Large intestine (tissue), 3 donors: ENCODE measurements around the gene DHX58. TPM values are rescaled to one million over a fixed set of nuclear protein-coding genes. Genes with fewer than 3 reads are reported as not detected.

Experiments used
- DNase-seq, 2 donors: peaks; one replicate each; pipeline versions ENCODE4 v3.0.0 to v3.0.0-alpha.2; 2013
- H3K27ac ChIP-seq: one replicate; pipeline ENCODE4 v1.5.1; 2013; ENCODE audit warnings: low read length
- H3K27me3 ChIP-seq: 2 replicates; pipeline ENCODE4 v1.6.1; 2013; ENCODE audit warnings: low read length; ENCODE audit not compliant: control insufficient read depth, insufficient read depth
- H3K36me3 ChIP-seq: 2 replicates; pipeline ENCODE4 v1.6.1; 2013; ENCODE audit warnings: low read length; ENCODE audit not compliant: control insufficient read depth, insufficient read depth
- H3K4me1 ChIP-seq: one replicate; pipeline ENCODE4 v1.6.1; 2013; ENCODE audit warnings: low read length; ENCODE audit not compliant: control insufficient read depth, insufficient read depth
- H3K4me3 ChIP-seq: one replicate; pipeline ENCODE4 v1.5.1; 2013; ENCODE audit warnings: low read length
- H3K9me3 ChIP-seq: one replicate; pipeline ENCODE4 v1.6.1; 2013; ENCODE audit warnings: mild to moderate bottlenecking, low read depth, low read length, moderate library complexity; ENCODE audit not compliant: control insufficient read depth
- WGBS: methylation state at CpG from one replicate; pipeline ENCODE4 v1.1.5; 2013; ENCODE audit warnings: low lambda C conversion rate; ENCODE audit not compliant: insufficient coverage; 5-methylcytosine and 5-hydroxymethylcytosine counted together
- polyA plus RNA-seq: library from polyadenylated mRNA; unstranded; fragments of 120-200 nt; gene quantifications from one replicate; pipeline ENCODE4 v1.2.1, GENCODE V29; 2013

The DHX58 gene
- polyA plus RNA-seq, 1 donor: 11.8 TPM

DNA sequence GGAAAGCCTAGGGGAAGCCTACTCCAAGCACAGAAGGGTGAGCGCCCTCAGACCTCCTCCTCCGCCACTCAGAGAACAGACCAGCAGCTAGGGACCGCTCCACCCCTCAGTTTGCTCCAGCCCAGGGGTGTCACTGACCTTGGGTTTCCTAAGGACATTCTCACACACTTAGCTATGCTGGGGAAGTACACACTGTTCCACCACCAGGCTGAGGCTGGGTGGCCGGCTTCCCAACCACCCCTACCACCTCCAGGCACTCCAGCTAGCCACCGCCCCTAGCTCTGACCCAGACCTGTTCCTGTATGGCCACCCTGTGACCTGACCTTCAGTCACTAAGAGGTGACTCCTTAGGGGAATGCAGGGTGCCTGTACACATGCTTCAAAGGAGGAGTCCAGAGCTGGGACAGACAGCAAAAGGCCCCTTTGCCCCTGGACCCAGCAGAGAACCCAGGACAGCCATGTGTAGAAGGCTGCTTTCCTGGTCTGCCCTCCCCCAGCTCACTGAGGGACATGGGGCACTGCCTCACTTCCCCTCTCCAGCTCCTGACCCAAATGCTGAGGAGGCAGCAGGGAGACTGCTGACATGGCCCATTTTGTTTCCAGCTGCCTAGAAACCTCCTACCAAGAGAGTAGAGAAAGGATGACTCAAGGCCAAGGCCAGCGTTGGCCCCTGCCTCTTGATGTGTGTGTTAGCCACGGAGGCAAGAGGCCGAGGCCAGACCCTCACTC lies 16.8 kb upstream of the DHX58 start:
- no peak overlapping the region for H3K27ac ChIP-seq
- H3K4me3 ChIP-seq: no peak overlapping the region
- DNase-seq: no peak
- WGBS: no CpG with 5 or more reads among the region's 8 CpGs
- peaks cover 66% of the 10 kb centered on the region for H3K36me3 ChIP-seq
- H3K9me3 ChIP-seq: no peaks in the 10 kb centered on the region
- H3K4me1 ChIP-seq: peaks cover 21% of the 10 kb centered on the region
- no peaks in the 10 kb centered on the region for H3K27me3 ChIP-seq

DNA sequence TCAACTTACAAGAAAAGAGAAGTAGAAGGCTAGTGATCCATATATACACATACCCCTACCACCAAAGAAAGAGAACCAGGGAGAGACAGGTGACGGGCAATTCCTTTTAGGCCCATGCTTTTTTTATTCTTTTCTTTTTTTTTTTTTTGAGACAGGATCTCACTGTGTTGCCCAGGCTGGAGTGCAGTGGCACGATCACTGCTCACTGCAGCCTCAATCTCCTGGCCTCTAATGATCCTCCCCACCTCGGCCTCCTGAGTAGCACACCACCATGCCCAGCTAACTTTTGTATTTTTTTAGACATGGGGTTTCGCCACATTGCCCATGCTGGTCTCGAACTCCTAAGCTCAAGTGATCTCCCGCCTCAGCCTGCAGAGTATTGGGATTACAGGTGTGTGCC lies 14.9 kb upstream of the DHX58 start:
- no peaks in the 10 kb centered on the region for H3K9me3 ChIP-seq
- H3K36me3 ChIP-seq: peaks cover 63% of the 10 kb centered on the region
- H3K27ac ChIP-seq: no peak overlapping the region
- WGBS: no CpG with 5 or more reads among the region's 6 CpGs
- H3K4me1 ChIP-seq: peaks cover 9% of the 10 kb centered on the region
- DNase-seq: no peak
- H3K27me3 ChIP-seq: no peaks in the 10 kb centered on the region
- H3K4me3 ChIP-seq: no peak overlapping the region

DNA sequence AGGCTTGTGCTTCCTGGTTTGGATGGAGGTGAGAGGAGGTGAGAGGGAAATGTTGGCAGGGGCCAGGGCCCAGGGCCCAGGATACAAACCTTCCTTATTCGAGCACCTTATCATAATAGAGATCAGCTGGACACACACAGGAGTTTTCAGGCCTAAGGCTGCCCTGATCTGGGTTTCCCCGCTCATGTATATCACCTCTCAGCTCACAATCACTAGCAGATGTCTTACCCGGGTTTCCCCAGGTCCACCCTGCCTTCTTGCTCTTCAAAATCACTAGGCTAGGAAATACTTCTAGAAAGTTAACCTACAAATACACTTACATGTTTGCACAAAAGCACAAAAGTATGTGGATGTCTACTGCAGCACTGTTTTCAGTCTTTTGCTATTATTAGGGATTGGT lies 14.3 kb upstream of the DHX58 start:
- no peak overlapping the region for H3K27ac ChIP-seq
- no CpG with 5 or more reads among the region's 3 CpGs for WGBS

DNA sequence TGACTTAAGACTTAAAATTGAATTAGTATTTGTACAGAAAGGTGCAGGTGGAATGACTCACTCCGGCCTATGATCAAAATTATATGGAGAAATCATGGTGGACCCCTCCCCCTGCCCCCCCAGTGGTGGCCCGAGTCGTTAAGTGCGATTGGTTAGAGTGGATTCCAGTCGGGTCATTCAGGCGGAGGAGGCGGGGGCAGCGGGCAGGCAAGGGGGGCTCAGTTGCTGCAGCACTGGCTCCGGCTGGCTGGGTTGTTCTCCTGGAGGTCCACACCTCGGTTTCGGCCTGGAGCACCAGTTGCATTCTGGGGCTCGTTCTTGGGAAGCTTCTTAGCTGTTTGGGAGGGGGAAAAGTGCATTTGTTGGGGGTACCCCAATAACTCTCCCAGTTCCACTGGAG lies 13.1 kb upstream of the DHX58 start:
- no peak overlapping the region for H3K27ac ChIP-seq
- peaks cover 58% of the 10 kb centered on the region for H3K36me3 ChIP-seq
- no peak for DNase-seq
- no CpG with 5 or more reads among the region's 12 CpGs for WGBS
- H3K27me3 ChIP-seq: no peaks in the 10 kb centered on the region
- H3K4me1 ChIP-seq: peaks cover 20% of the 10 kb centered on the region
- no peaks in the 10 kb centered on the region for H3K9me3 ChIP-seq
- no peak overlapping the region for H3K4me3 ChIP-seq

More for the DNA sequence above, 14.3 kb upstream of the DHX58 start:
- H3K36me3 ChIP-seq: peaks cover 63% of the 10 kb centered on the region
- no peak overlapping the region for H3K4me3 ChIP-seq
- H3K4me1 ChIP-seq: peaks cover 13% of the 10 kb centered on the region
- H3K9me3 ChIP-seq: no peaks in the 10 kb centered on the region
- no peak for DNase-seq
- no peaks in the 10 kb centered on the region for H3K27me3 ChIP-seq

DNA sequence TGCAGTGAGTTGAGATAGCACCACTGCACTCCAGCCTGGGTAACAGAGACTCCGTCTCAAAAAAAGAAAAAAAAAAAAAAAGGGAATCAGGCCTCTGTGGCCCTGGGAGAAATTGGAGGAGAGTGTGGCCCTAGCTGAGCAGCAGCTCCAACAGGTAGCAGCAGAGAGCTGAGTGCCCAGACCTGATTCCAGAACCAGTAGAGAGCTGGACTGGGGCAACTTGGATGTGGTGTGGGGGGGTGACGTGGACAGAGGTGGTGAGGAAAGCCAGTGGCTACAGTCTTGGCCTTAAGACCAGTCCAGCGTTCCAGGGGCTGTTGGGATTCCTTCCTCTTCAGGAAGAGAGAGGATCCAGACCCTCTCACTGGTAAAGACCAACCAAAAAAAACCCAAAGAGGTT lies 11.7 kb upstream of the DHX58 start:
- no peak overlapping the region for H3K27ac ChIP-seq
- no peak for DNase-seq
- no peaks in the 10 kb centered on the region for H3K9me3 ChIP-seq
- H3K4me1 ChIP-seq: peaks cover 25% of the 10 kb centered on the region
- H3K4me3 ChIP-seq: no peak overlapping the region
- H3K36me3 ChIP-seq: peaks cover 48% of the 10 kb centered on the region
- 100% methylated on average over 1 of the region's 3 CpGs for WGBS
- no peaks in the 10 kb centered on the region for H3K27me3 ChIP-seq

DNA sequence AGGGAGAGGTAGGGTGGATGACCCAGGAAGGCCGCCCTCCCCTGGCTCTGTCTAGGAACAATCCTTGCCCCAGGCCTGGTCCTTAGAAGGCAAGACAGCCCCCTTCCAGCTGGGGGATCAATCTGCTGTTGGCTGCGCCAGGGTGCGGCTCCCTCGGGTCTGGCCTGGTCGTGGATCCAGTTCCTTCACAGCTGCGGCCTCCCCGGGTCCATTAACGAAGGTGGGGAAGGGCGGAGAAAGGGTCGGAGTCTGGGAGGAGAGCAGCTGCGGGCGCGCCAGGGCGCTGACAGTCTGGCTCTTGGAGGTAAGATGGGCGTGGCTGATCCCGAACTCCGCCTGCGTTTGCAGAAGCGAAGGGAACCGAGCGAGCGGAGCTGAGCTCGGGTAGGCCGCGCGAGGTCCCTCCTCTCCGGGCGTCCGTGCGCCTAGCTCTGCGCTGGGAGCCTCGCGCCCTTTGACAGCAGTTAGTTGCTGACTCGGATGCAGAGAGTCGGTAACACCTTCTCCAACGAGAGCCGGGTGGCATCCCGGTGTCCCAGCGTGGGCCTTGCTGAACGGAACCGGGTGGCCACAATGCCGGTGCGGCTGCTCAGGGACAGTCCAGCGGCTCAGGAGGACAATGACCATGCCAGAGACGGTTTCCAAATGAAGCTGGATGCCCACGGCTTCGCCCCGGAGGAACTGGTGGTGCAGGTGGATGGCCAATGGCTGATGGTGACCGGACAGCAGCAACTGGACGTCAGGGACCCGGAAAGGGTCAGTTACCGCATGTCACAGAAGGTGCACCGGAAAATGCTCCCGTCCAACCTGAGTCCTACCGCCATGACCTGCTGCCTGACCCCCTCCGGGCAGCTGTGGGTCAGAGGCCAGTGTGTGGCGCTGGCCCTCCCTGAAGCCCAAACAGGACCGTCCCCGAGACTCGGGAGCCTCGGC lies 10.1 kb upstream of the DHX58 start, which contains the start of gene HSPB9:
HSPB9 (plus strand) TSS at position 434 of the 933 bp plus-strand sequence; CDS start at position 481, 47 bp downstream.
- WGBS: no CpG with 5 or more reads among the region's 61 CpGs
- H3K36me3 ChIP-seq: peaks cover 43% of the 10 kb centered on the region

DNA sequence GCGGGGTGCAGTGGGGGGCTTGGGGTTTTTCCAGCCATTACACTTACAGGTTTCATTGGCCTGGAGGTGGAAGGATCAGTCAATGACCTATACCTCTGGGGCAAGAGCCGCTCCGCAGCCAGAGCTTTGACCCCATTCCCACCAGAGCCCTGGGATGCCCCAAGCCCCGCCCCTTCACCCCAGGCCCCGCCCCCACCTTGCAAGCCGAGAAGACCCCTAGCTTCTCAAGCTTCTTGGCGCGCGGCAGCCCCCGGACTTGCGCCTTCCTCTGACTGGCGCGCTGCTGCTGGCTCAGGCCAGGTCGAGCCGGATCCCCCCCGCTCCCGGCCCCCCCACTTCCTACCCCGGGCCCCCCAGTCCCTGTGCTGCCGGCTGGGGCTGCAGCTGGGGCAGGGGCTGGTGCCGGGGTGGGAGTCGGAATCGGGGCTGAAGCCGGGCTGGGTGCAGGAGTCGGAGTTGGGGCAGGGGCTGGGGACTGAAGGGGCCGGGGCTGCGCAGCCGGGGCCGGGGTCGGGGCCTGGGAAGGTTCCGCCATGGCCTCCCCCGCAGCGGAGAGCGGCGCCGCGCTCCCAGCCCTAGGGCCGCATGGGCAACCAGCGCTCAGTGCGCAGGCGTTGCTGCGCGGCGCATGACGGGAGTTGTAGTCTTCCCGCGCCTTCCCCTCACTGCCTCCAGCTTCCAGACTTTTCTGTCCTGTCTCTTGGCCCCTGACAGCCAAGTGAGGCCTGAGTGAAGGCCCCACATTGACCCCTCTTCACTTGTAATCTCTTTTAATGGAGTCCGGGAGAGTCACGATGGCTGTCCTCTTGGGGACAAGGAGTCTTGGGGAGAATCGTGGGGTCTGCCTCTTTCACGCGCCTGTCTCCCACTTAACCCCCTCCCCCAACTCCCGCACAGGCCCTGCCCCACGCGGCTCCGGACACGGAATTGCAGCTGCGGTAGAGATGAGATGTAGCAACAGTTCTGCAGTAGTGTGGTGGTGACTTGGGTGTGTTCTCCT lies 8.6 kb upstream of the DHX58 start, which contains the start of gene KAT2A:
KAT2A (minus strand) TSS at position 598 of the 1,000 bp plus-strand sequence; CDS start at position 535, 63 bp downstream.
- no CpG with 5 or more reads among the region's 57 CpGs for WGBS
- H3K27ac ChIP-seq: peak within 1 kb of the TSS; percentile 58
- H3K27me3 ChIP-seq: no peaks in the 10 kb centered on the region
- peak; percentile 78 to 82 for DNase-seq
- peaks cover 37% of the 10 kb centered on the region for H3K36me3 ChIP-seq
- H3K4me1 ChIP-seq: peaks cover 25% of the 10 kb centered on the region
- peak within 1 kb of the TSS; percentile 39 for H3K4me3 ChIP-seq
- H3K9me3 ChIP-seq: no peaks in the 10 kb centered on the region

More for the DNA sequence above, 10.1 kb upstream of the DHX58 start, which contains the start of gene HSPB9:
- Histone ChIP-seq H3K27ac (peak within 1 kb of the TSS; percentile 58), H3K4me3 (peak within 1 kb of the TSS; percentile 4), H3K4me1 (peaks cover 25% of the 10 kb centered on the region), H3K9me3 (no peaks in the 10 kb centered on the region), H3K27me3 (no peaks in the 10 kb centered on the region)
- peak; percentile 82 to 92 for DNase-seq

DNA sequence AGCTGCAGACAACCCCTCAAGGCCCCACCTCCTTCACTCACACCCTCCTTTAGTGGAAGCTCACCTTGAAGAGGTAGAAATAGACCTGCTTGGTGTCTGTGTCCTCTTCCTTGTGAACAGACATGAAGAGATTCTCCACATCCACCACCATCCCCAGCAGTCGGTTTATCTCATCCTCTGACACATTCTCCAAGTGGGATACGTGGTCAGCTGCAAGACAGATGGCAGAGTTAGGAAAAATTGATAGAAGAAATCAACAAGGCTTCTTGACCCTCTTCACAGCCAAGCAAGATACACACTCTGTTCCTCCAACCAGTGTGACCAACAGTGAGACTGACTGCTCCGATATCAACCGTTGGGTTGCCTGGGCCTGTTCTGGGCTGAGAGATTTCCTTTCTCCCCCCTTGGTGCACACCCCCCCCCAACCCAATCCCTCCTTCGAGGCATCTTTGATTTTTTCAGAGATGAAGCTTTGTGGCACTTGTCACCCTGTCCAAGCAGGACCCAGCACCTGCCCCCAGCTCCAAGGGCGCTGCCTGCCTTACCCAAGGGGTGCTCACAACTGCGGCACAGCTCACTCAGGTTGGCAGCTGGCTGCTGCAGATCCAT lies 7.8 kb upstream of the DHX58 start:
- Histone ChIP-seq H3K27me3 (no peaks in the 10 kb centered on the region), H3K4me1 (peaks cover 25% of the 10 kb centered on the region), H3K9me3 (no peaks in the 10 kb centered on the region), H3K4me3 (peak overlapping the region; percentile 39), H3K27ac (no peak overlapping the region), H3K36me3 (peaks cover 37% of the 10 kb centered on the region)
- no peak for DNase-seq
- WGBS: no CpG with 5 or more reads among the region's 7 CpGs

DNA sequence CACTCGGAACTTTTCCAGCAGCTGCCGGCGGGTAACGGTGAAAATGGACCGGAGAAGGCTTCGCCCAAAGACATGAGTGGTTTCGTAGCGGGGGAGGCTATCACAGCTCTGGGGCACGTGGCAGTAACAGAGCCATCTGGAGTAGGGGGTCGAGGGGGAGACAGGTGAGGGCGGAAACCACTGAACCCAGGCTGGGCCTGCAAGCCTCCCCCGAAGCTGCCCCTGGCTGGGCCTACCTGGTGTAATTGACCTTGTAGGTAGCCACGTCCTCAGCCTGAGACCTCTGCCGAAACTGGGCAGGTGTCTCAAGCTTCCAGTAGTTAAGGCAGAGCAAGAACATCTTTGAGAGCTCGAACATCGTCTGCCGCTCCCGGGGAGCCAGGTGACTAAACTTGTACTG lies 6.8 kb upstream of the DHX58 start:
- no peak overlapping the region for H3K4me3 ChIP-seq
- WGBS: no CpG with 5 or more reads among the region's 18 CpGs
- DNase-seq: no peak
- H3K4me1 ChIP-seq: peaks cover 25% of the 10 kb centered on the region
- no peaks in the 10 kb centered on the region for H3K27me3 ChIP-seq
- H3K36me3 ChIP-seq: peaks cover 38% of the 10 kb centered on the region
- H3K27ac ChIP-seq: no peak overlapping the region
- no peaks in the 10 kb centered on the region for H3K9me3 ChIP-seq
